HEK293 (cell line): Measurements from ENCODE around the gene AJUBA.

Source experiments
- CTCF ChIP-seq: fragments of 450-650 bp; formaldehyde crosslinking; IDR thresholded peaks from 2 replicates; pipeline ENCODE4 v1.5.1; 2016; ENCODE audit warnings: missing biosample characterization, missing genetic modification characterization
- ZBTB6 ChIP-seq: fragments of 450-650 bp; formaldehyde crosslinking; IDR thresholded peaks from 2 replicates; pipeline ENCODE4 v1.5.1; 2017; ENCODE audit warnings: missing biosample characterization, missing genetic modification characterization
- ZNF830 ChIP-seq: fragments of 450-650 bp; IDR thresholded peaks from 2 replicates; pipeline ENCODE4 v1.5.0; 2018; ENCODE audit warnings: missing biosample characterization, missing genetic modification characterization, low read depth, mild to moderate bottlenecking, moderate library complexity

DNA sequence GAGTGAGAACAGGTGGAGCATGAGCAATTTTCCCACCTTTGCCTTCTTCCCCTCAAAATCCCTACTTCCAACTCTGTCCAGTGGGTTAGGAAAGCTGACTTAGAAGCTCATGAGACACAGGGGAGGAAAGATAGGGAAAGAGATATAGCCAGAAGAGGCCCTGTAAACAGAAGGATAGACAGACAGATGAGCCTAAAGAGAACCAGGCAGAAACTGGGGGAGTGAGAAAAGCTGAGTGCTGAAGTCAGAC, 5.0 kb downstream of the AJUBA start:
- TF ChIP-seq ZNF830 (tag by site-specific recombination) (no peak), CTCF (tag by site-specific recombination) (no peak), ZBTB6 (tag by site-specific recombination) (no peak)
